ENCODE results near the gene HOXB3.

The HOXB3 gene

DNA sequence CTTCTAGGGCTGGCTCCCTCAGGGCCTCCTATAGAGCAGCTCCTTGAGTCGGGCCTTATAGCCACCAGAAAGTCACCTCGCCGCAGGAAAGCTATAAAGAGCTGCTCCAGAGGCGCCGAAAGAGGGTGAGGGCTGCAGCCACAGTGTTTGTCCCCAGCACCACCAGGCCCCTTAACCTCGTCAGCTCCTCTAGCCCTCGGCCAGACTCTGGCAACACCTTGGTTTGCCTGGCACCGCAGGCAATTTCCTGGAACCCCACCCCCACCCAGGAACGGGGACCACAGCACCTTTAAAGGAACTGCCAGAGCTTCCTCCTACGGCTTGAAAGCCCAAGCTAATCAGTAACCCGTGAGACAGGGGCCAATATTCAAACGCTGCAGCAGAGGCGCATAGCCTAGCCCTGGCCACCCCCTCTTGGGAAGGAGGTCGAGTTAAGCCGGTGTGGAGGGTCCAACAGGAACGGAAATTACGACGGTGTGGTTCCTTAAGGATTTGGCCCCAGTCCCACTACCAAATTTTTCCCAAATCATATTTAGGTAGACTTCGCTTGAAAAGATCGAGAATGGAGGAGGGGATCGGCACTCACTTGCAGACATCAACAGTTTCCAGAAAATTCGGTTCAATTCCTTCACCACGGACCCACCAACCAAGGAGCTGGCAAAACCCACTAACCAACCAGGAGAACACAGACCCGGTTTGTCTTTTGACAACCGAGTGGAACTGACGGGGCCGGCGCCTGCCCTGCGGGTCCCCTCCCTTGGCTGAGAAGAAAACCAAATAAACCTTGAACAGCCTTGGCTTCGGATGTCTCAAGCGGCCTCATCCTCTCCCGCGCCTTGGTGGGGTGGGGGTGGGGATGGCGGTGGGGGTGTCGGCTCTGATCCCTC is 11.7 kb upstream of the HOXB3 start:
- Histone ChIP-seq H3K4me2 (ENCODE audit: low read length) (no peak overlapping the region), H3K79me2 (ENCODE audit: insufficient read depth, low read length) (no peaks in the 10 kb centered on the region), H3K27ac (ENCODE audit: low read depth, low read length, poor library complexity, severe bottlenecking) (no peak overlapping the region), H3K4me1 (ENCODE audit: insufficient read depth, low read length, severe bottlenecking) (no peaks in the 10 kb centered on the region), H4K20me1 (ENCODE audit: insufficient read depth, low read length) (no peaks in the 10 kb centered on the region), H3K36me3 (ENCODE audit: insufficient read depth, low read length) (no peaks in the 10 kb centered on the region), H3K4me3 (ENCODE audit: low read depth, low read length, poor library complexity, severe bottlenecking) (no peak overlapping the region), H2AFZ (ENCODE audit: low read length) (no peak overlapping the region), H3K9me3 (ENCODE audit: low read length) (no peaks in the 10 kb centered on the region), H3K9me2 (ENCODE audit: low read depth, low read length) (no peaks in the 10 kb centered on the region), H3K9ac (ENCODE audit: low read length) (no peak overlapping the region), H3F3A (ENCODE audit: insufficient read depth, low read length) (no peaks in the 10 kb centered on the region), H3K27me3 (ENCODE audit: insufficient read depth, low read length) (peaks cover 5% of the 10 kb centered on the region; the same call in 1 of the 2 replicates)
- TF ChIP-seq EZH2 (IDR thresholded peaks at IDR 0.05; ENCODE audit: borderline replicate concordance, low read length), result no peak
- TF ChIP-seq, protein P1, sequence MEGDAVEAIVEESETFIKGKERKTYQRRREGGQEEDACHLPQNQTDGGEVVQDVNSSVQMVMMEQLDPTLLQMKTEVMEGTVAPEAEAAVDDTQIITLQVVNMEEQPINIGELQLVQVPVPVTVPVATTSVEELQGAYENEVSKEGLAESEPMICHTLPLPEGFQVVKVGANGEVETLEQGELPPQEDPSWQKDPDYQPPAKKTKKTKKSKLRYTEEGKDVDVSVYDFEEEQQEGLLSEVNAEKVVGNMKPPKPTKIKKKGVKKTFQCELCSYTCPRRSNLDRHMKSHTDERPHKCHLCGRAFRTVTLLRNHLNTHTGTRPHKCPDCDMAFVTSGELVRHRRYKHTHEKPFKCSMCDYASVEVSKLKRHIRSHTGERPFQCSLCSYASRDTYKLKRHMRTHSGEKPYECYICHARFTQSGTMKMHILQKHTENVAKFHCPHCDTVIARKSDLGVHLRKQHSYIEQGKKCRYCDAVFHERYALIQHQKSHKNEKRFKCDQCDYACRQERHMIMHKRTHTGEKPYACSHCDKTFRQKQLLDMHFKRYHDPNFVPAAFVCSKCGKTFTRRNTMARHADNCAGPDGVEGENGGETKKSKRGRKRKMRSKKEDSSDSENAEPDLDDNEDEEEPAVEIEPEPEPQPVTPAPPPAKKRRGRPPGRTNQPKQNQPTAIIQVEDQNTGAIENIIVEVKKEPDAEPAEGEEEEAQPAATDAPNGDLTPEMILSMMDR (IDR thresholded peaks at IDR 0.05; ENCODE audit: low read length), result no peak

DNA sequence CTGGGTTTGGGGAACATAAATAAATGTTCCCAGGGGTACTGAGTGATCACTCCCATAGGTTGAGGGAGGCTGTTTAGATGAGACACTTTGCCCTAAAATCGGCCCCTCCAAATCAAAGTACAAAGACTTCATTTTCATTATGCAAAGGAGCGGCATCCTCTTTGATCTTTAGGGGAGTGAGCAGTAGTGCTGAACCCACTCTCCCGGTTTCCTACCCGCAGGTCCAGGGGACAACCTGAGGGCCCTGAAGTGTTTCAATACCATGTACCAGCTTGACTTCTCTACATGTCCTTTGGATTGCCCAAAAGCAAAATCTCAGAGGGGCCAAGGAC is 11.1 kb upstream of the HOXB3 start:
- Histone ChIP-seq H3K27ac (ENCODE audit: low read depth, low read length, poor library complexity, severe bottlenecking) (no peak overlapping the region), H3K4me2 (ENCODE audit: low read length) (no peak overlapping the region), H3K9me3 (ENCODE audit: low read length) (no peaks in the 10 kb centered on the region), H4K20me1 (ENCODE audit: insufficient read depth, low read length) (no peaks in the 10 kb centered on the region), H2AFZ (ENCODE audit: low read length) (no peak overlapping the region), H3K36me3 (ENCODE audit: insufficient read depth, low read length) (no peaks in the 10 kb centered on the region), H3F3A (ENCODE audit: insufficient read depth, low read length) (no peaks in the 10 kb centered on the region), H3K9me2 (ENCODE audit: low read depth, low read length) (no peaks in the 10 kb centered on the region), H3K4me1 (ENCODE audit: insufficient read depth, low read length, severe bottlenecking) (no peaks in the 10 kb centered on the region), H3K9ac (ENCODE audit: low read length) (no peak overlapping the region), H3K79me2 (ENCODE audit: insufficient read depth, low read length) (no peaks in the 10 kb centered on the region), H3K27me3 (ENCODE audit: insufficient read depth, low read length) (peaks cover 5% of the 10 kb centered on the region; the same call in 1 of the 2 replicates), H3K4me3 (ENCODE audit: low read depth, low read length, poor library complexity, severe bottlenecking) (no peak overlapping the region)
- TF ChIP-seq, protein P1 (IDR thresholded peaks at IDR 0.05; ENCODE audit: low read length), result no peak
- no peak for TF ChIP-seq EZH2 (IDR thresholded peaks at IDR 0.05; ENCODE audit: borderline replicate concordance, low read length)

DNA sequence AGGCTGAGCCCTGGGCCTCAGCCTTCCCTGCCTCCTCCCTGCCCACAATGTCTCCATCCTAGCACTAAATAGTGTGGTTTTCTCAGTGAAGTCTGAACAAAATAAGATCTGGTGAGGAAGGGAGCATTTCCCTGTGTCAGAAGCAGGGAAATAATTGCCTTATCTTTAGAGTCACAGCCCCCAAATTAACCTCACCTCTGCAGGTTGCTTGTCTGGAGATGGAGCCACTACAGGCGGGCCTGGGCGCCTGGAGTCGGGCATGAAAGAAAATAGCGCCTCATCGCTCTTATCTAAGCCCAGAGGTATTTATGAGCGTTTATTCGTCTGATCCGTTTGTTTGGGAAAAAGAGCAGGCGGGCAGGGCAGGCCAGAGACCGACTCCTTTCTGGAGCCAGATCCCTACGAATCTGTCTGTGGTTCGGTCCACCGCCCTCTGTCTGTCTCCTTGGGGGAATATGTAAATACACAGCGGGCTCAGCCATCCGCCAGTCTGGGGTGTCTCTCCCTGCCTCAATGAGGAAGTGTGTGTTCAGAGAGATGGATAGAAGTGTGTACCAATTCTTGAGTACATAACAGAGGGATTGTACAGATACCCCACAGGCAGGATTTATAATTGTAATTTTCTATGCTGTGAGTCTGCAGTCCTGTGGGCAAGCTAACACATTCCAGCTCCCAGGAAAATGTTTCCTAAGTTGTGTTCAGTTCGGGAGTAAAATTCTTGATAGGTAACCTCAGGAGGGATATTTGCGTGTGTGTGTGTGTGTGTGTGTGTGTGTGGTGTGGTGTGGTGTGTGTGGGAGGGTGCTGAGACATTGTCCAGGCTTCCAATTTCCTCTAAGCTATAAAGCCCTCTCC is 10.4 kb upstream of the HOXB3 start:
- Histone ChIP-seq H3K9ac (ENCODE audit: low read length) (no peak overlapping the region), H3K27me3 (ENCODE audit: insufficient read depth, low read length) (peaks cover 5% of the 10 kb centered on the region; the same call in 1 of the 2 replicates), H3K4me3 (ENCODE audit: low read depth, low read length, poor library complexity, severe bottlenecking) (no peak overlapping the region), H3K4me1 (ENCODE audit: insufficient read depth, low read length, severe bottlenecking) (no peaks in the 10 kb centered on the region), H3K36me3 (ENCODE audit: insufficient read depth, low read length) (no peaks in the 10 kb centered on the region), H3K79me2 (ENCODE audit: insufficient read depth, low read length) (no peaks in the 10 kb centered on the region), H3K9me2 (ENCODE audit: low read depth, low read length) (no peaks in the 10 kb centered on the region), H2AFZ (ENCODE audit: low read length) (no peak overlapping the region), H3F3A (ENCODE audit: insufficient read depth, low read length) (no peaks in the 10 kb centered on the region), H3K9me3 (ENCODE audit: low read length) (no peaks in the 10 kb centered on the region), H3K4me2 (ENCODE audit: low read length) (no peak overlapping the region), H3K27ac (ENCODE audit: low read depth, low read length, poor library complexity, severe bottlenecking) (no peak overlapping the region), H4K20me1 (ENCODE audit: insufficient read depth, low read length) (no peaks in the 10 kb centered on the region)
- TF ChIP-seq, protein P1 (IDR thresholded peaks at IDR 0.05; ENCODE audit: low read length), result no peak
- no peak for TF ChIP-seq EZH2 (IDR thresholded peaks at IDR 0.05; ENCODE audit: borderline replicate concordance, low read length)
